IPS DF 6.9 (cell line): Measurements from ENCODE around the gene DGKE.

Source experiments
- DNase-seq: peaks from one replicate; pipeline ENCODE4 v3.0.0-alpha.2; 2013; ENCODE audit warnings: low read depth, low spot score
- H3K27ac ChIP-seq: one replicate; pipeline ENCODE4 v1.5.1; 2013; ENCODE audit warnings: low read length, control low read depth
- H3K27me3 ChIP-seq: 2 replicates; pipeline ENCODE4 v1.6.1; 2013; ENCODE audit warnings: mild to moderate bottlenecking, low read length; ENCODE audit not compliant: control insufficient read depth, insufficient read depth
- H3K36me3 ChIP-seq: 2 replicates; pipeline ENCODE4 v1.6.1; 2013; ENCODE audit warnings: low read length; ENCODE audit not compliant: control insufficient read depth, insufficient read depth
- H3K4me1 ChIP-seq: 2 replicates; pipeline ENCODE4 v1.6.1; 2013; ENCODE audit warnings: low read length; ENCODE audit not compliant: control insufficient read depth, insufficient read depth
- H3K4me3 ChIP-seq: 2 replicates; pipeline ENCODE4 v1.5.1; 2013; ENCODE audit warnings: mild to moderate bottlenecking, low read length
- H3K9me3 ChIP-seq: 2 replicates; pipeline ENCODE4 v1.6.1; 2013; ENCODE audit warnings: low read length, inconsistent platforms; ENCODE audit not compliant: control insufficient read depth, insufficient read depth
- WGBS: extraction: QIAGEN DNeasy Blood & Tissue Kit; methylation state at CpG from one replicate; pipeline ENCODE4 v1.1.7; 2013; ENCODE audit warnings: mixed read lengths, missing lambda C conversion rate; ENCODE audit not compliant: insufficient read length, insufficient coverage; 5-methylcytosine and 5-hydroxymethylcytosine counted together

Gene DGKE

DNA sequence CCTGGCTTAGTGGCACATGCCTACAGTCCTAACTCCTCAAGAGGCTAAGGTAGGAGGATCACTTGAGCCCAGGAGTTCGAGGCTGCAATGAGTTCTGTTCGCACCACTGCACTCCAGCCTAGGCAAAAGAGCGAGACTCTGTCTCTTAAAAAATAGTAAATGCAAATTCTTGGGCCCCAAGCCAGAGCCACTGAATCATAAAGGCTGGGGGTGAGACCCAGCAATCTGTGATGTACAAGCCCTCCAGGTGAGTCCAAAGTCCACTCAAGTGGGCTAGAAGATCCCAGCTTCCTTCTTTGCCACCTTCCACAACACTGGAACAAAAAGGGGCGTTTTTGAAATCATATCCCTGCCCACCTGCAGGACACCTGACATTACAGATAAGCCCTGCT is 63.0 kb downstream of the DGKE start:
- Histone ChIP-seq H3K4me3 (no peak overlapping the region), H3K4me1 (no peaks in the 10 kb centered on the region; the same call in 1 of the 2 replicates), H3K36me3 (peaks cover 10% of the 10 kb centered on the region; the same call in 1 of the 2 replicates), H3K27me3 (no peaks in the 10 kb centered on the region), H3K27ac (no peak overlapping the region), H3K9me3 (no peaks in the 10 kb centered on the region)
- no peak for DNase-seq
- WGBS, result no CpG with 5 or more reads among the region's 4 CpGs

DNA sequence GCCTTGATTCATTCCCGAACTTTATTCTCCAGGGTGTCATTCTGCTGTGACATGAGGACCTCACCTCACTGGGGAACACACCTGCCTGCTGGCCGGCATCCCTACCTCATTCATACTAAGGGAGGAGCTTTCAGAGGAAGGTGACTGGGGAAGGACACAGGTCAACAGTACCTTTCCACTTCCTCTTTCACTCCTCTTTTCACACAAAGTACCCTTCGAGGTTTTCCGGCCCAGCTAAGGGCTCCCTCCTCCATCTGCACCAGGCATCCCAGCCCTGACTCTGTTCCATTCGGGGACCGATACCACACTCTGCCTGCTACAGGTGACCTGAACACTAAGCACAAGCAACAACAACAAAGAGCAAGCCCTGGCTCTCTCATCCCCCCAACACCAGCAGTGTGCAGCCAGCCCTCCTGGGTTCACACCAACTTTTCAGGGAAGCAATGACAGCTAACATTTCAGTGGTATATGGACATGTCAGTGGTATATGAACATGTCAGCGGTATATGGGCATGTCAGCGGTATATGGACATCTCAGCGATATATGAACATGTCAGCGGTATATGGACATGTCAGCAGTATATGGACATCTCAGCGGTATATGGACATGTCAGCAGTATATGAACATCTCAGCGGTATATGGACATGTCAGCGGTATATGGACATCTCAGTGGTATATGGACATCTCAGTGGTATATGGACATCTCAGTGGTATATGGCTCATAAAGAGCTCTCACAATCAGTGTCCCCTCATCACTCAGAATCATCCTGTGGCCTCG is 63.9 kb downstream of the DGKE start:
- Histone ChIP-seq H3K27me3 (no peaks in the 10 kb centered on the region), H3K9me3 (no peaks in the 10 kb centered on the region), H3K36me3 (peaks cover 15% of the 10 kb centered on the region; the same call in 1 of the 2 replicates), H3K27ac (no peak overlapping the region), H3K4me1 (no peaks in the 10 kb centered on the region; the same call in 1 of the 2 replicates), H3K4me3 (no peak overlapping the region)
- WGBS, result no CpG with 5 or more reads among the region's 14 CpGs
- DNase-seq, result no peak

DNA sequence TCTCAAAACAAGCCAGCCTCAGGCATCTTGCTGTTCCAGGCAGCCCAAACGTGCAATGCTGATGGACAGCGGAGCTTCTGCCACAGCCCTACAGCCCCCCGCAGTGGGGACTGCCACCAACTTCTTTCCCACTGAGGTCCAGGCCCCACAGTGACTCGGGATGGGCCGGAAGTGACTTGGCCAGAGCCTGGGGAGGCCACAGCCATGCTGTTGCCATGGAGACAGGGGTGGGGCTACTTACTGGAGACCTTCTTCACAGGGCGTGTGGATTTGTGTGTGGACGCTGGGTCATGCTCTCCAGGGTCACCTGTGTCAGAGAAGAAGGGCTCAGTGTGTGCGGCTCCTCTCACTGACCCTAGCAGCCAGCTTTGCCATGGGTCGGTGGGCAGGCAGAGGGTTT is 64.9 kb downstream of the DGKE start:
- peaks cover 15% of the 10 kb centered on the region; the same call in 1 of the 2 replicates for H3K36me3 ChIP-seq
- no peak overlapping the region for H3K27ac ChIP-seq
- H3K9me3 ChIP-seq, result no peaks in the 10 kb centered on the region
- no peaks in the 10 kb centered on the region; the same call in 1 of the 2 replicates for H3K4me1 ChIP-seq
- no peak overlapping the region for H3K4me3 ChIP-seq
- no peak for DNase-seq
- no peaks in the 10 kb centered on the region for H3K27me3 ChIP-seq
- no CpG with 5 or more reads among the region's 9 CpGs for WGBS

DNA sequence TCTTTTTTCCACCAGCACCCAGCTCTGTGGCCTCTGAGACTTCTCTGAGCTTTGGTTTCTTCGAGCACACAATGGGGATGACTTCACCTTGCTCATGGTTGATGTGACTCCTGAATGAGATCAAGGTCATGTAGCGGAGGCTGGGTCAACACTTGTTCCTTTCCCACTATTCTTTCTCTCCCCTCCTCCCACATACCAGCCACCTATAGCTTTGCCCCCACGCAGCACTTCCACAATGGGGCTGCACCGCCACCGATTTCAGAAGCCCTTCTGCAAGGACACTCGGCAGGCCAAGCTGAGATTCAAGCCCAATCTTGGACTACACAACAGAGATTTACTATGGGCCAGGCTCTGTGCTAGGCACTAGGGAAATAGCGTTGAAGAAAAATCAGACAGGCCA is 65.5 kb downstream of the DGKE start:
- H3K27ac ChIP-seq, result no peak overlapping the region
- H3K4me3 ChIP-seq, result no peak overlapping the region
- H3K4me1 ChIP-seq, result no peaks in the 10 kb centered on the region; the same call in 1 of the 2 replicates
- H3K27me3 ChIP-seq, result no peaks in the 10 kb centered on the region
- DNase-seq, result no peak
- H3K36me3 ChIP-seq, result peaks cover 18% of the 10 kb centered on the region
- H3K9me3 ChIP-seq, result no peaks in the 10 kb centered on the region
- no CpG with 5 or more reads among the region's 7 CpGs for WGBS

DNA sequence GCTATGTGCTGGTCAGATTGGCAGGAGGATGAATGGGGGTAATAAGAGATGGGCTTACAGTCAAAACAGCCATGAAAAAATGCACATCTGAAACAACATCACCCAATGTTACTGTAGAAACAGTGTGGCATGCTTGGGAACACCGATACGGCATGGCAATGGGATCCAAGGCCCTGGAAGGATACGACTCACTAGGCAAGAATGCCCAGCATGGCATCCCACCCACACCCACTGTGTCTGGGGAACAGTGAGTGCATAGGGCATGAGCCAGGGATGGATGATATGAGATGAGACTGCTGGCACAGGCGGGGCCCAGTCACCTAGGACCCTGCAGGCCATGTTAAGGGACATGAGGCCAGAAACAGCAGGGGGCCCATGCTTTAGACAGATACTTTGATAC is 68.4 kb downstream of the DGKE start:
- H3K27me3 ChIP-seq, result no peaks in the 10 kb centered on the region
- DNase-seq, result no peak
- no CpG with 5 or more reads among the region's 4 CpGs for WGBS
- no peak overlapping the region for H3K27ac ChIP-seq
- no peaks in the 10 kb centered on the region for H3K4me1 ChIP-seq
- H3K9me3 ChIP-seq, result no peaks in the 10 kb centered on the region
- H3K36me3 ChIP-seq, result peaks cover 19% of the 10 kb centered on the region
- H3K4me3 ChIP-seq, result no peak overlapping the region

DNA sequence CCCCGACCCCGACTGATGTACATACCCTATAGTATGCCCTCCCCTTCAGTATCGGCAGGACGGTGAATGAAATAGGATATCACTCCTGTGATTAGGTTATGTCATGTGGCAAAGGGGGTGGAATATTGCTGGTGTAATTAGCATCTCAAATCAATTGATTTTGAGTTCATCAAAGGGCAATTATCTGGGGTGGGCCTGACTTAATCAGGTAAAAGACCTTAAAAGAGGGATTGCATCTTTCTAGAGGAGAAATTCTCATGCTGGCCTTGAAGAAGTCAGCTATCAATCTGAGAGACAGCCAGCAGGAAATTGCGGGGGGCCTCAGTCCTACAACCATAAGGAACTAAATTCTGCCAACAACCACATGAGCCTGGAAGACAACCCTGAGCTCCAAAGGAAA is 69.6 kb downstream of the DGKE start:
- no peak overlapping the region for H3K4me3 ChIP-seq
- no peaks in the 10 kb centered on the region for H3K9me3 ChIP-seq
- no peak for DNase-seq
- H3K4me1 ChIP-seq, result no peaks in the 10 kb centered on the region
- H3K27ac ChIP-seq, result no peak overlapping the region
- H3K27me3 ChIP-seq, result no peaks in the 10 kb centered on the region
- peaks cover 19% of the 10 kb centered on the region for H3K36me3 ChIP-seq
- no CpG with 5 or more reads among the region's 5 CpGs for WGBS

DNA sequence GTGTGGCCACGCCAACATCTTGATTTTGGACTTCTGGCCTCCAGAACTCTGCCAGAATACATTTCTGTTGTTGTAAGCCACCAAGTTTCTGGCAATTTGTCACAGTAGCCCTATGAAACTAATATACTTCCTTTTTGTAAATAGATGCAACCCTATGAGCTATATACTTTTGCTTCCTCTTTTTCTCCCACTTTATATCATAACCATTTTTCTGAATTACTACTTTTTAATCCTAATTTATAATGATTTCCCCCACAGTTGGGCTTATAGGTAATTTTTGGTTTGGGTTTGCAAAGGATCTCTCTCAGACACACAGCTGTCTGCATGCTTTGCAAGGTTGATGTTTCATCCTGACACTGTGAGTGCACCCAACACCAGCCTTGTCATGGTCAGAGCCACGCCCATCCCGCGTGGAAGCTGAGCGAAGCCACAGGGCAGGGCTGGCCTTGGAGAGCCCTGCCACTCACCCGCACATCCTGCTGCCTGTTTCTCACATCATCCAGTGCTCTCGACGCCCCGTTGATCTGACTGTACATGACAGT is 74.1 kb downstream of the DGKE start:
- H3K27ac ChIP-seq, result no peak overlapping the region
- WGBS, result no CpG with 5 or more reads among the region's 9 CpGs
- no peaks in the 10 kb centered on the region for H3K9me3 ChIP-seq
- no peaks in the 10 kb centered on the region for H3K27me3 ChIP-seq
- no peak overlapping the region for H3K4me3 ChIP-seq
- no peaks in the 10 kb centered on the region; the same call in 1 of the 2 replicates for H3K4me1 ChIP-seq
- no peak for DNase-seq
- H3K36me3 ChIP-seq, result peaks cover 10% of the 10 kb centered on the region

DNA sequence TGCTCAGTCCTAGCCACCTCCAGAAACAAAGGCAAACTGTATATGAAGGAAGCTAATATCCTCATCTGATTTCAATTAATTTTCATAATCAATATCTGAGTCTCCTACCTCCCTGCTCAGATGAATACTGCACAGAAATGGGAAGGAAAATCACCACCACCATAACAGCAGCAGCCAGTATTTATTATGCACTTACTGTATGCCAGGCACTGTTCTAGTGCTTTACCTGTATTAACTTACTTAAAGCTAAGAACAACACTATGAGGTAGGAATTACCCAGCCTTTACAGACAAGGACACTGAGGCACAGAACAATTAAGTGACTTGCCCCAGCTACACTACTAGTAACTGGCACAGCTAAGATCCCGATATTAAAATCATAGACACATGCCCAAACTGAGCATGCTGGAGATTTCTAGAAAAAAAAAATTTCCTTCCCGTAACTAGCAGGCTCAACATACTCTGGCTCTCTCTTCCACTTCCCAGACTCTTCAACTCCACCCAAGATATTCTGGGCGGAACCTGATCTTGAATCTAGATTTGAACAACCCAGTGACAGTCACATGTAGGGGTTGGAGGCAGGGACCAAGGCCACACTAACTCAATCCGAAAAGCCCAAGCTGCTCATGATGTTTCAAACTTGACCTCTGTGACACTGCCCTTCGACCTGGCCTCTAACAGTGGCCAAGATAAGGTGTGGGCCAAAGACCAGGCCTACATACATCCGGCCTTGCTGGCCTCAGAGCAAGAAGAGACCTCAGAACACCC is 76.0 kb downstream of the DGKE start:
- peaks cover 5% of the 10 kb centered on the region; the same call in 1 of the 2 replicates for H3K36me3 ChIP-seq
- H3K4me1 ChIP-seq, result no peaks in the 10 kb centered on the region; the same call in 1 of the 2 replicates
- no peak overlapping the region for H3K27ac ChIP-seq
- no peak for DNase-seq
- no CpG with 5 or more reads among the region's 6 CpGs for WGBS
- 0 out of 2 replicates have a peak, but pooled peaks cover 1% of the 10 kb centered on the region for H3K27me3 ChIP-seq
- H3K4me3 ChIP-seq, result no peak overlapping the region
- no peaks in the 10 kb centered on the region for H3K9me3 ChIP-seq

DNA sequence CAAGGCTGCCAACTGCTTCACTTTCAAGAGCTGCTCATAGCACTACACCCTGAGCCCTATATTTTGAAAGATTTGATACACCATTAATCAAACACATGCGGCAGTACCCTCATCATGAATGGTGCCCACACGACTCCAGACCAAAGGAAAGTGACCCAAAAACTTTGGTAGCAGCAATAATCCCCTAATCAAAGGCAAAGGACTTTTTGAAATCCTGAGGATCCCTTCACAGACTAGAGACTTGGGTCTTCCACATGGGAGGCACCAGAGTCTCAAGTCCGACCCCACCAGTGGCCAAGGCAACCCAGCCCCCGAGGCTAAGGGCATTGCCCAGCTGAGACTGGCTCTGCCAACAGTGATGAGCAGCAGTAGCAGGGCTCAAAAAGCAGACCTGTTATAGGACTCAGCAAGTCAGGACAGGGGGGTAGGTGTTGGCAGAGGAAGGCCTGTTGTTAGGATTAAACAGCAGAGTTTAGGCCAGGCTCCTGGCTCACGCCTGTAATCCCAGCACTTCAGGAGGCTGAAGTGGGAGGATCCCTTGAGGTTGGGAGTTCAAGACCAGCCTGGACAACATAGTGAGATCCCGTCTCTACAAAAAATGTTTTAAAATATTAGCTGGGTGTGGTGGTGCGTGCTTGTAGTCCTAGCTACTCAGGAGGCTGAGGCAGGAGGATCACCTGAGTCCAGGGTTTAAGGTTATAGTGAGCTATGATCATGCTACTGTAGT is 76.7 kb downstream of the DGKE start:
- Histone ChIP-seq H3K4me3 (no peak overlapping the region), H3K27me3 (0 out of 2 replicates have a peak, but pooled peaks cover 1% of the 10 kb centered on the region), H3K9me3 (no peaks in the 10 kb centered on the region), H3K36me3 (peaks cover 5% of the 10 kb centered on the region; the same call in 1 of the 2 replicates), H3K4me1 (no peaks in the 10 kb centered on the region; the same call in 1 of the 2 replicates), H3K27ac (no peak overlapping the region)
- no peak for DNase-seq
- WGBS, result no CpG with 5 or more reads among the region's 7 CpGs
